IPS-18a (cell line): ENCODE results near the gene MIPOL1.
"Not testable (repeated sequence)": the region's sequence is repeated elsewhere in the genome, so short reads cannot be mapped to it uniquely, and the experiment has no call there.

Experiments
- H3K27ac ChIP-seq: one replicate; pipeline ENCODE4 v1.5.1; 2013; ENCODE audit warnings: low read length
- H3K27me3 ChIP-seq: one replicate; pipeline ENCODE4 v1.6.1; 2013; ENCODE audit warnings: mild to moderate bottlenecking, low read length; ENCODE audit not compliant: control insufficient read depth, insufficient read depth
- H3K36me3 ChIP-seq: one replicate; pipeline ENCODE4 v1.6.1; 2013; ENCODE audit warnings: low read depth, low read length; ENCODE audit not compliant: control insufficient read depth
- H3K4me1 ChIP-seq: one replicate; pipeline ENCODE4 v1.6.1; 2013; ENCODE audit warnings: low read depth, low read length; ENCODE audit not compliant: control insufficient read depth
- H3K4me3 ChIP-seq: one replicate; pipeline ENCODE4 v1.5.1; 2013; ENCODE audit warnings: low read length
- H3K9ac ChIP-seq: one replicate; pipeline ENCODE4 v1.6.1; 2013; ENCODE audit warnings: mild to moderate bottlenecking, low read length, moderate library complexity
- H3K9me3 ChIP-seq: one replicate; pipeline ENCODE4 v1.6.1; 2013; ENCODE audit warnings: low read depth, low read length; ENCODE audit not compliant: control insufficient read depth

Gene MIPOL1

GRCh38 chr14:37268788-37269187, 71.1 kb downstream of the MIPOL1 start:
- Histone ChIP-seq H3K9me3 (no peaks in the 10 kb centered on the region), H3K4me1 (no peaks in the 10 kb centered on the region), H3K27me3 (no peaks in the 10 kb centered on the region), H3K36me3 (no peaks in the 10 kb centered on the region), H3K9ac (no peak overlapping the region), H3K27ac (no peak overlapping the region), H3K4me3 (no peak overlapping the region)

GRCh38 chr14:37270629-37271028, 72.9 kb downstream of the MIPOL1 start:
- no peaks in the 10 kb centered on the region for H3K4me1 ChIP-seq
- no peaks in the 10 kb centered on the region for H3K27me3 ChIP-seq
- H3K9me3 ChIP-seq: no peaks in the 10 kb centered on the region
- H3K4me3 ChIP-seq: no peak overlapping the region
- no peak overlapping the region for H3K9ac ChIP-seq
- no peak overlapping the region for H3K27ac ChIP-seq
- H3K36me3 ChIP-seq: no peaks in the 10 kb centered on the region

DNA sequence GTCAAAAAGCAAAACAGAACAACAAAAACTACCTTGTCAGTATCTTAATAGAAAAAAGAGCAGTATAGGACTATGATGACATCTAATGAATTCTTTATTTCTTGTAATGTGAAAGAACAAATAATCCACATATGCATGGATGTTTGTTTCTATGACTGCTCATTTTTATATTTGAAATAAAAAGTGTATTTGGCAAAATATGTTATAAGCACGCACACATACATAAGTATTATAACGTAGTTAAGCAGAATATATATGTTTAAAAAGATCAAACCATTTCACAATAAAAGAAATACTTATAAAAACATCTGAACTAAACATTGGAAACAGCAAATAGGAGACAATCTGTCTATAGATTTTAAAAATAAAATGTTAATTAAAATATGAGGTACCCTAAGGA, 74.8 kb downstream of the MIPOL1 start:
- no peaks in the 10 kb centered on the region for H3K36me3 ChIP-seq
- no peaks in the 10 kb centered on the region for H3K9me3 ChIP-seq
- H3K27ac ChIP-seq: no peak overlapping the region
- no peaks in the 10 kb centered on the region for H3K4me1 ChIP-seq
- H3K4me3 ChIP-seq: no peak overlapping the region
- H3K27me3 ChIP-seq: no peaks in the 10 kb centered on the region
- no peak overlapping the region for H3K9ac ChIP-seq

- Histone ChIP-seq H3K4me1 (no peaks in the 10 kb centered on the region), H3K9ac (no peak overlapping the region), H3K27ac (no peak overlapping the region), H3K27me3 (no peaks in the 10 kb centered on the region), H3K36me3 (no peaks in the 10 kb centered on the region), H3K9me3 (no peaks in the 10 kb centered on the region), H3K4me3 (no peak overlapping the region)
Measured at GRCh38 chr14:37274652-37275051, 76.9 kb downstream of the MIPOL1 start.

- Histone ChIP-seq H3K27ac (no peak overlapping the region), H3K36me3 (no peaks in the 10 kb centered on the region), H3K4me1 (no peaks in the 10 kb centered on the region), H3K9ac (no peak overlapping the region), H3K27me3 (no peaks in the 10 kb centered on the region), H3K9me3 (no peaks in the 10 kb centered on the region), H3K4me3 (no peak overlapping the region)
Measured at GRCh38 chr14:37275963-37276362, 78.2 kb downstream of the MIPOL1 start.

GRCh38 chr14:37278636-37279538, 81.2 kb downstream of the MIPOL1 start:
- no peak overlapping the region for H3K27ac ChIP-seq
- no peak overlapping the region for H3K9ac ChIP-seq
- H3K9me3 ChIP-seq: no peaks in the 10 kb centered on the region
- H3K4me1 ChIP-seq: no peaks in the 10 kb centered on the region
- no peaks in the 10 kb centered on the region for H3K27me3 ChIP-seq
- H3K36me3 ChIP-seq: no peaks in the 10 kb centered on the region
- H3K4me3 ChIP-seq: no peak overlapping the region

DNA sequence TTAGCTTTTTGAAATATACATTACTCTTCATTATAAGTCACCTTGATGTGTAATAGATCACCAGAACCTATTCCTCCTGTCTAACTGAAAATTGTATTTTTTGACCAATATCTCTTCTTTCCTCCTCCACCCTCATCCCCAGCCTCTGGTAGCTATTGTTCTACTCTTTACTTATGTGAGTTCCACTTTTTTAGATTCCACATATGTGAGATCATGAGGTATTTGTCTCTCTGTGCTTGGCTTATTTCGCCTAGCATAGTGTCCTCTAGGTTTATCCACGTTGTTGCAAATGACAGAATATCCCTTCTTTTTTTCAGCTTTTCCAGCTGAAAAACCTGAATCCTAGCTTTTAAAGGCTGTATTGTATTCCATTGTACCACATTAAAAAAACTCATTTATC, 82.1 kb downstream of the MIPOL1 start:
- no peak overlapping the region for H3K9ac ChIP-seq
- H3K27ac ChIP-seq: no peak overlapping the region
- H3K9me3 ChIP-seq: no peaks in the 10 kb centered on the region
- no peak overlapping the region for H3K4me3 ChIP-seq
- no peaks in the 10 kb centered on the region for H3K4me1 ChIP-seq
- no peaks in the 10 kb centered on the region for H3K27me3 ChIP-seq
- no peaks in the 10 kb centered on the region for H3K36me3 ChIP-seq

DNA sequence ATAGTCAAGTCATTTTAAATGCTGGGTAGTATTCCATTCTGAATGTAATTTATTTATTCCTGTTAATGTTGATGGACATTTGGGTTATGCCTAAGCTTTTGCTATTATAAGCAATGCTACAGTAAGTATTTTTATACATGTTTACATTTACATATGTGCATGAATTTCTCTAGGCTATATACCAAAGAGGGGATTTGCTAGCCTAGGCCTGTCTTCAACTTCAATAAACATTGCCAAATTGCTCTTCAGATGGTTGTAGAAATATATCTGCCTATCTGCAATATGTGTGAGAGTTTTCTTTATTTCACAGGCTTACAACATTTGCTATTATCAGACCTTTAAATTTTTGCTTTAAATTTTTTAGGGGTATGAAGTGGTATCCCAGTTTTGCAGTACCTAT, 87.0 kb downstream of the MIPOL1 start:
- H3K9ac ChIP-seq: no peak overlapping the region
- H3K27me3 ChIP-seq: no peaks in the 10 kb centered on the region
- no peak overlapping the region for H3K4me3 ChIP-seq
- H3K27ac ChIP-seq: no peak overlapping the region
- no peaks in the 10 kb centered on the region for H3K4me1 ChIP-seq
- H3K36me3 ChIP-seq: no peaks in the 10 kb centered on the region
- no peaks in the 10 kb centered on the region for H3K9me3 ChIP-seq

GRCh38 chr14:37285220-37285619, 87.5 kb downstream of the MIPOL1 start:
- no peaks in the 10 kb centered on the region for H3K36me3 ChIP-seq
- no peak overlapping the region for H3K9ac ChIP-seq
- no peak overlapping the region for H3K4me3 ChIP-seq
- no peak overlapping the region for H3K27ac ChIP-seq
- H3K27me3 ChIP-seq: no peaks in the 10 kb centered on the region
- H3K4me1 ChIP-seq: no peaks in the 10 kb centered on the region
- H3K9me3 ChIP-seq: no peaks in the 10 kb centered on the region

GRCh38 chr14:37289688-37290087, 92.0 kb downstream of the MIPOL1 start:
- no peaks in the 10 kb centered on the region for H3K4me1 ChIP-seq
- no peaks in the 10 kb centered on the region for H3K27me3 ChIP-seq
- no peaks in the 10 kb centered on the region for H3K36me3 ChIP-seq
- no peak overlapping the region for H3K4me3 ChIP-seq
- H3K9me3 ChIP-seq: peaks cover 9% of the 10 kb centered on the region
- no peak overlapping the region for H3K27ac ChIP-seq
- no peak overlapping the region for H3K9ac ChIP-seq

DNA sequence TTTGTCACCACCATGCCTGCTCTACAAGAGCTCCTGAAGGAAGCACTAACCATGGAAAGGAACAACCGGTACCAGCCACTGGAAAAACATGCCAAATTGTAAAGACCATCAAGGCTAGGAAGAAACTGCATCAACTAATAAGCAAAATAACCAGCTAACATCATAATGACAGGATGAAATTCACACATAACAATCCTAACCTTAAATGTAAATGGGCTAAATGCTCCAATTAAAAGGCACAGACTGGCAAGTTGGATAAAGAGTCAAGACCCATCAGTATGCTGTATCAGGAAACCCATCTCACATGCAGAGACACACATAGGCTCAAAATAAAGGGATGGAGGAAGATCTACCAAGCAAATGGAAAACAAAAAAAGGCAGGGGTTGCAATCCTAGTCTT, 97.5 kb downstream of the MIPOL1 start:
- H3K4me3 ChIP-seq, H3K9ac ChIP-seq, H3K27me3 ChIP-seq, H3K27ac ChIP-seq, H3K9me3 ChIP-seq, H3K36me3 ChIP-seq, H3K4me1 ChIP-seq: not testable (repeated sequence)

DNA sequence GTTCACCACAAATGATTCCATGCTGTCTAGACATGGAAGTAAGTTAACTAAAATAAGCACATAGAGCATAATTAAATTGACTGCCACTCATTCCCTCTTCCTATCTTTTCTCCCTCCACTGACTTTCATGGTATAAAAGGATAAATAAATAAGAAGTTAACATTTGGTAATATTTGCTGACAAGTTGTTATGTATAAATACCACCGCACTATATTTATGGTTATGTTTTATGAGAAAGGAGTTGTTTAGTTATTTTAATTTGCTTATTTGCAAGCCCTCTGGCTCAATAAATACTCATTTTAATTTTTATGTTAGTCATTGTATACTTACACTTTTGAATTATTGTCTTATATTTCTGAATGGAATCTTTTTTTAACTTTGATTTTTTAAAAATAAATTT, 113.5 kb downstream of the MIPOL1 start:
- no peaks in the 10 kb centered on the region for H3K27me3 ChIP-seq
- no peak overlapping the region for H3K9ac ChIP-seq
- H3K4me3 ChIP-seq: no peak overlapping the region
- H3K4me1 ChIP-seq: no peaks in the 10 kb centered on the region
- no peaks in the 10 kb centered on the region for H3K9me3 ChIP-seq
- H3K36me3 ChIP-seq: no peaks in the 10 kb centered on the region
- H3K27ac ChIP-seq: no peak overlapping the region
